IMR-90 (cell line): ENCODE results near the gene RRP9. TPM values are rescaled to one million over a fixed set of nuclear protein-coding genes. Genes with fewer than 3 reads are reported as not detected.
"Not testable (repeated sequence)": the region's sequence is repeated elsewhere in the genome, so short reads cannot be mapped to it uniquely, and the experiment has no call there.

Experiments used
- ATAC-seq: fragments of 200-7000 bp; cut with Tn5 transposase; 2 replicates; pipeline ENCODE4 v1.9.1; 2020; ENCODE audit warnings: low read depth, mild to moderate bottlenecking, moderate library complexity
- BruUV-seq: library from RNA; stranded (reverse); fragments of 400-500 nt; replicated peaks from 2 replicates; lab custom pipeline; 2021; lab: Mats Ljungman, UMichigan
- CTCF ChIA-PET: fragments of 300-600 bp; formaldehyde crosslinking; extraction: SDS; loops from one replicate; lab custom pipeline; 2021; ENCODE audit warnings: antibody characterized with exemption; lab: Yijun Ruan, JAX
- POLR2A ChIA-PET: fragments of 300-600 bp; sonication (Branson Sonifier 250); formaldehyde crosslinking; loops from one replicate; lab custom pipeline; 2022; ENCODE audit warnings: antibody characterized with exemption; ENCODE audit not compliant: unreplicated experiment; lab: Charles Lee
- DNase-seq: peaks from one replicate; pipeline ENCODE4 v3.0.0; 2013
- H2AFZ ChIP-seq: replicated peaks from 2 replicates; pipeline ENCODE3; 2013; ENCODE audit warnings: low read length, mild to moderate bottlenecking; ENCODE audit not compliant: poor library complexity
- H2AK5ac ChIP-seq: 2 replicates; pipeline ENCODE4 v1.6.1; 2013; ENCODE audit warnings: low read depth, low read length, inconsistent platforms
- H2AK9ac ChIP-seq: replicated peaks from 2 replicates; pipeline ENCODE3; 2013; ENCODE audit warnings: mild to moderate bottlenecking, low read depth, low read length, moderate library complexity; ENCODE audit not compliant: poor library complexity
- H2BK120ac ChIP-seq: 2 replicates; pipeline ENCODE4 v1.6.1; 2013; ENCODE audit warnings: low read depth, low read length, inconsistent platforms
- H2BK15ac ChIP-seq: 3 replicates; pipeline ENCODE4 v1.6.1; 2013; ENCODE audit warnings: low read depth, low read length, inconsistent platforms
- H2BK20ac ChIP-seq: 2 replicates; pipeline ENCODE4 v1.6.1; 2013; ENCODE audit warnings: low read depth, mild to moderate bottlenecking, inconsistent platforms, low read length, moderate library complexity
- H2BK5ac ChIP-seq: 2 replicates; pipeline ENCODE4 v1.6.1; 2013; ENCODE audit warnings: mild to moderate bottlenecking, low read depth, low read length, inconsistent platforms; ENCODE audit not compliant: poor library complexity, severe bottlenecking
- H3K14ac ChIP-seq: replicated peaks from 2 replicates; pipeline ENCODE4 v1.6.1; 2013; ENCODE audit warnings: low read depth, low read length, inconsistent platforms
- H3K18ac ChIP-seq: 2 replicates; pipeline ENCODE4 v1.6.1; 2013; ENCODE audit warnings: low read depth, low read length, control low read depth
- H3K23ac ChIP-seq: 2 replicates; pipeline ENCODE4 v1.6.1; 2013; ENCODE audit warnings: low read depth, low read length, inconsistent platforms
- H3K27ac ChIP-seq: 2 replicates; pipeline ENCODE4 v1.5.1; 2013; ENCODE audit warnings: mild to moderate bottlenecking, control low read depth, low read length; ENCODE audit not compliant: insufficient read depth
- H3K27me3 ChIP-seq: 2 replicates; pipeline ENCODE4 v1.6.1; 2013; ENCODE audit warnings: low read length; ENCODE audit not compliant: control insufficient read depth, insufficient read depth
- H3K36me3 ChIP-seq: 2 replicates; pipeline ENCODE4 v1.6.1; 2013; ENCODE audit warnings: low read length, mixed read lengths; ENCODE audit not compliant: control insufficient read depth, insufficient read depth
- H3K4ac ChIP-seq: 2 replicates; pipeline ENCODE4 v1.6.1; 2013; ENCODE audit warnings: low read depth, low read length, inconsistent platforms
- H3K4me1 ChIP-seq: 2 replicates; pipeline ENCODE4 v1.6.1; 2013; ENCODE audit warnings: low read length, mixed read lengths; ENCODE audit not compliant: control insufficient read depth, insufficient read depth
- H3K4me2 ChIP-seq: 2 replicates; pipeline ENCODE4 v1.6.1; 2013; ENCODE audit warnings: low read depth, mild to moderate bottlenecking, control low read depth, low read length, moderate library complexity
- H3K4me3 ChIP-seq: 2 replicates; pipeline ENCODE4 v1.5.1; 2013; ENCODE audit warnings: low read depth, mild to moderate bottlenecking, control low read depth, low read length, moderate library complexity; ENCODE audit not compliant: insufficient read depth
- H3K56ac ChIP-seq: 2 replicates; pipeline ENCODE4 v1.6.1; 2013; ENCODE audit warnings: low read length, inconsistent platforms; ENCODE audit not compliant: insufficient read depth; ENCODE audit errors: extremely low read depth
- H3K79me1 ChIP-seq, 2 experiments: 2 replicates each; pipeline ENCODE4 v1.6.1; 2013; ENCODE audit warnings: low read length in 2 of 2, inconsistent platforms in 1 of 2, low read depth in 1 of 2
- H3K9ac ChIP-seq: 2 replicates; pipeline ENCODE4 v1.6.1; 2013; ENCODE audit warnings: low read depth, low read length, control low read depth
- H3K9me1 ChIP-seq: 2 replicates; pipeline ENCODE4 v1.6.1; 2013; ENCODE audit warnings: low read length, inconsistent platforms; ENCODE audit not compliant: insufficient read depth
- H3K9me3 ChIP-seq: 2 replicates; pipeline ENCODE4 v1.6.1; 2013; ENCODE audit warnings: low read length; ENCODE audit not compliant: control insufficient read depth, insufficient read depth
- H4K20me1 ChIP-seq: 2 replicates; pipeline ENCODE4 v1.6.1; 2013; ENCODE audit warnings: low read length, inconsistent platforms; ENCODE audit not compliant: insufficient read depth
- H4K5ac ChIP-seq: 2 replicates; pipeline ENCODE4 v1.6.1; 2013; ENCODE audit warnings: mild to moderate bottlenecking, low read depth, low read length, control low read depth
- H4K8ac ChIP-seq, 2 experiments: 2 replicates each; pipeline ENCODE4 v1.6.1; 2013; ENCODE audit warnings: low read depth in 2 of 2, low read length in 2 of 2, control low read depth in 1 of 2, inconsistent platforms in 1 of 2
- H4K91ac ChIP-seq: 2 replicates; pipeline ENCODE4 v1.6.1; 2013; ENCODE audit warnings: low read depth, low read length, inconsistent platforms; ENCODE audit not compliant: insufficient read depth
- WGBS, 2 experiments: methylation state at CpG; one replicate each; pipeline versions ENCODE4 v1.1.5 to v1.1.7; 2013; ENCODE audit warnings: missing lambda C conversion rate in 2 of 2; ENCODE audit not compliant: insufficient read length in 1 of 2; ENCODE audit errors: extremely low coverage in 2 of 2; 5-methylcytosine and 5-hydroxymethylcytosine counted together
- dilution Hi-C: fragments of 300-500 bp; cut with HindIII; formaldehyde crosslinking; loops from one replicate; pipeline ENCODE4 v1.14.3; 2018; ENCODE audit warnings: low sequenced_read_pairs; ENCODE audit not compliant: unreplicated experiment
- in situ Hi-C: fragments of 300-500 bp; cut with MboI; formaldehyde crosslinking; loops from 3 replicates; pipeline ENCODE4 v1.14.3; 2019; ENCODE audit warnings: low sequenced_read_pairs, inconsistent platforms, mixed read lengths
- intact Hi-C: fragments of 100-400 bp; cut with micrococcal nuclease; formaldehyde crosslinking; loops from 2 replicates; pipeline ENCODE4 v1.10.0; 2022
- polyA plus RNA-seq, 3 experiments: library from polyadenylated mRNA; depleted of rRNA; stranded (reverse); fragments of >200 nt; gene quantifications; 2 replicates each; pipeline ENCODE4 v1.2.3, GENCODE V29; 2012; ENCODE audit warnings: low replicate concordance in 1 of 3
- total RNA-seq: library from RNA; depleted of rRNA; stranded (reverse); fragments of >200 nt; gene quantifications from 2 replicates; pipeline ENCODE4 v1.2.3, GENCODE V29; 2012

The RRP9 gene
- total and polyA plus RNA-seq, 2 of the 4 experiments (the other 2 are of a cell fraction), result 30.9 to 39.8 TPM

DNA sequence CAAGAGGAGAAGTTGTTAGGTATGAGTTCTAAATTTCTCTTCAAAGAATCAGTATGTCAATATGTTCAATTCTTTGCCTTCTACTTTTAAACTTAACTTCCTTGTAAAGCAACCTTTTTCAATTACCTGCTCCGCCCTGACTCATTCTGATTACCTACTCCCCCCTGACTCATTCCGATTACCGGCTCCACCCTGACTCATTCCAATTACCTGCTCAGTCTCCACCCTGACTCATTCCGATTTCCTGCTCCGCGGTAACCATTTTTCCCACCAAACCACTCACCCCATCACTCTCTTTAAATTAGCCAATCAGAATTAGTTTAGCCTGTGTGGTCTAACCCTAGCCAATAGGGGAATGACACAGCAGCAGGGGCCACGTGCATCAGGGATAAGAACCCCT is 39.3 kb downstream of the RRP9 start:
- ATAC-seq, H2BK120ac ChIP-seq, H3K27ac ChIP-seq, H3K4ac ChIP-seq, H3K4me3 ChIP-seq, H4K91ac ChIP-seq, DNase-seq, H3K14ac ChIP-seq, H3K18ac ChIP-seq, H3K79me1 ChIP-seq, CTCF ChIA-PET, in situ Hi-C loops, POLR2A ChIA-PET, H3K9ac ChIP-seq, H3K9me3 ChIP-seq, H4K5ac ChIP-seq, H2AK5ac ChIP-seq, H2AK9ac ChIP-seq, H2AFZ ChIP-seq, H4K8ac ChIP-seq, H3K56ac ChIP-seq, H3K4me1 ChIP-seq, H3K27me3 ChIP-seq, H4K20me1 ChIP-seq, H2BK20ac ChIP-seq, H3K36me3 ChIP-seq, H3K4me2 ChIP-seq, H3K9me1 ChIP-seq, H2BK15ac ChIP-seq, BruUV-seq, H2BK5ac ChIP-seq, H3K23ac ChIP-seq, dilution Hi-C loops: not testable (repeated sequence)
- 63% methylated on average over 3 of the region's 7 CpGs; no CpG with 5 or more reads in 1 of the 2 experiments for WGBS, 2 experiments
- intact Hi-C loops, result loop anchor here (10.0 kb wide), 1 partner anchor 168 kb away; no protein-coding TSS in a partner anchor

DNA sequence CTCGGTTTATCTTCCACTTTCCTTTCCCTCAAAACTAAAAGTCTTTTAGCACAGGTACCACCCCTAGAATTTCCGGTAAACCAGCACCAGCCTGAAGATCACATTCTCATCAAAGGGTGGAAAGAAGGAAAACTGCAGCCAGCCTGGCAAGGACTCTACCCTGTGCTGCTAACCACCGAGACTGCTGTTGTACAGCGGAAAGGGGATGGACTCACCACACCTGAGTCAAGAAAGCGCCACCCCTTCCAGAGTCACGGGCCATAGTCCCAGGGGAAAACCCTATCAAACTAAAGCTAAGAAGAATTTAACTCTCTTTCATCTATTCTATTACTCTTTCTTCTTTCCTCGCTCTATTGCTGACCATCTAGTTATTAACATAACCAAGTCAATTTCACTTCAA is 41.7 kb downstream of the RRP9 start:
- H3K79me1 ChIP-seq, H3K27me3 ChIP-seq, H2AFZ ChIP-seq, in situ Hi-C loops, H3K23ac ChIP-seq, H4K5ac ChIP-seq, DNase-seq, H3K9me1 ChIP-seq, H3K4ac ChIP-seq, H2AK9ac ChIP-seq, H3K14ac ChIP-seq, H2BK15ac ChIP-seq, H3K36me3 ChIP-seq, H2BK120ac ChIP-seq, H4K20me1 ChIP-seq, H3K9ac ChIP-seq, H3K4me1 ChIP-seq, H4K91ac ChIP-seq, H3K9me3 ChIP-seq, dilution Hi-C loops, H2AK5ac ChIP-seq, POLR2A ChIA-PET, H3K56ac ChIP-seq, H4K8ac ChIP-seq, H3K4me3 ChIP-seq, ATAC-seq, CTCF ChIA-PET, H3K18ac ChIP-seq, H2BK20ac ChIP-seq, H2BK5ac ChIP-seq, H3K27ac ChIP-seq, BruUV-seq, H3K4me2 ChIP-seq: not testable (repeated sequence)
- intact Hi-C loops, result loop anchor here (10.0 kb wide), 1 partner anchor 165 kb away; no protein-coding TSS in a partner anchor
- WGBS, 2 experiments, result 56% methylated on average over 4 of the region's 7 CpGs; no CpG with 5 or more reads in 1 of the 2 experiments
